GM06990 (cell line): ENCODE results near the gene TAF4.

Experiments
- DNase-seq: peaks from one replicate; pipeline ENCODE4 v3.0.0-alpha.2; 2011; ENCODE audit not compliant: insufficient read length; ENCODE audit errors: extremely low read depth
- H3K27me3 ChIP-seq: replicated peaks from 2 replicates; pipeline ENCODE4 v1.6.0; 2011; ENCODE audit warnings: low read length; ENCODE audit not compliant: control insufficient read depth, insufficient read depth
- H3K36me3 ChIP-seq: 2 replicates; pipeline ENCODE4 v1.5.1; 2011; ENCODE audit warnings: low read length; ENCODE audit not compliant: control insufficient read depth, insufficient read depth
- H3K4me3 ChIP-seq: replicated peaks from 2 replicates; pipeline ENCODE4 v1.5.1; 2011; ENCODE audit warnings: low read depth, mild to moderate bottlenecking, control low read depth, low read length
- CTCF ChIP-seq: IDR thresholded peaks from 2 replicates; pipeline ENCODE4 v1.5.1; 2011; ENCODE audit warnings: low read length, control low read depth, mild to moderate bottlenecking, inconsistent platforms; ENCODE audit not compliant: insufficient read depth, poor library complexity, severe bottlenecking

Gene TAF4

DNA sequence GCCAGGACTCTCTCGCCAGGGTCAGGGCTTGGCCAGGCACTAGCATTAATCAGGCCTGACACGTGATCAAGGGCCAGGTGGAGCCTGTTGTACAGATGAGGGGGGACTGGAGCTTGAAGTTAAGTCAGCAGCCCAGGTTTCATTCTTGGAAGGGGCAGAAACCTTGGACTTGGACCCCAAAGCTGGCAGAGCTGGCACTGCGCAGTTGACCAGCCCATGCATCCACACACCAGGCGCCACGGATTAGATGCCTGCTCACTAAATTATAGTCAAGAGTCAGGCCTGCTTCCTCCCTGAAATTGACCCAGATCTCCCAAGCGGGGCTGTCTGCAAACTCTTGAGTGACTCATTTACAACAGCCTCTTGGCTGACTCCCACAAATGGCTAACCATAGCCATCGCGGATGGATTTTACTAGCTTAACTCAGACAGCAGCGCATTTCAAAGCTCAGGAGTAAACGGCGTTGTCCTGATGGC is 4.1 kb upstream of the TAF4 start:
- no peaks in the 10 kb centered on the region for H3K36me3 ChIP-seq
- DNase-seq, result no peak
- no peak for TF ChIP-seq CTCF

GRCh38 chr20:62068997-62069396 is 3.3 kb upstream of the TAF4 start:
- Histone ChIP-seq H3K4me3 (no peak overlapping the region), H3K27me3 (no peaks in the 10 kb centered on the region), H3K36me3 (no peaks in the 10 kb centered on the region)
- no peak for DNase-seq
- TF ChIP-seq CTCF, result no peak

More for the DNA sequence above, 4.1 kb upstream of the TAF4 start:
- Histone ChIP-seq H3K4me3 (no peak overlapping the region), H3K27me3 (no peaks in the 10 kb centered on the region)

- Histone ChIP-seq H3K27me3 (no peaks in the 10 kb centered on the region), H3K36me3 (no peaks in the 10 kb centered on the region), H3K4me3 (no peak overlapping the region)
- no peak for DNase-seq
- no peak for TF ChIP-seq CTCF
These were observed 2.0 kb upstream of the TAF4 start for GRCh38 chr20:62067547-62068260.

- Histone ChIP-seq H3K27me3 (no peaks in the 10 kb centered on the region), H3K36me3 (no peaks in the 10 kb centered on the region), H3K4me3 (peak overlapping the region; percentile 73)
- no peak for DNase-seq
- peak; percentile 7 for TF ChIP-seq CTCF
These were observed 1.3 kb upstream of the TAF4 start for GRCh38 chr20:62066983-62067433.

DNA sequence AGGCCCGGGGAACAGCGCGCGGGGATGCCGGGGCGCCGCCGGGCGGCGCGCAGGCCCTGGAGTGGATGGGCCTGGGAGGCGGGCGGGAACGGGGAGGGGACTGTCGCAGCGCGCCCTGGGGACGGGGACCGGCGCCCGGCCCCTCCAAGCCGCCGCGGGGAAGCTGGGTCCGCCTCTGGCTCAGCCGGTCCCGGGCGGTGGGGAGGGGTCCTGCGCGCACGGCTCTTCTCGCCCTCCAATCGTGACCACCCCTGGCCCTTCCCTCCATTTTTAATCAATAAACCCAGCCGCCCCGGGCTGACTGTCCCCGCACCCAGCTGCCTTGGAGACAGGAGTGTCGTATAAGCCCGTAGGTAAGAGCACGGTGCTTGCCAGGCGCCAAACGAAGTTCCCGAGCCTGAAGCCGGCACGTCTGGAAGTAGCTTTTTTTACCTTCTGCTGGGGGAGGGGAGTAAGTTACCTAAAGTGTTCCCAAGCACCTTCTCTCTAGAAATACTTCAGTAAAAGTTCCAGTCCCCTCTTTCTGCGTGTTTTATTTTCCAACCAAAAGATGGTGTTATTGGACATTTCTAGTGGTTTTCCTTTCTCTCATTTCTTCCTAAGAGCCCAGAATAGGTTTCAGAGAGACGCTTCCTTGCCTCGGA is 780 bp upstream of the TAF4 start:
- no peaks in the 10 kb centered on the region for H3K36me3 ChIP-seq
- DNase-seq, result peak; percentile 67
- H3K4me3 ChIP-seq, result peak overlapping the region; percentile 73
- H3K27me3 ChIP-seq, result no peaks in the 10 kb centered on the region
- TF ChIP-seq CTCF, result no peak
